DMS 273 (cell line): ENCODE results near the gene MAP7D2.
"Not testable (repeated sequence)": the region's sequence is repeated elsewhere in the genome, so short reads cannot be mapped to it uniquely, and the experiment has no call there.

Experiments used
- DNase-seq: peaks from one replicate; lab custom pipeline; 2025; ENCODE audit not compliant: unreplicated experiment; lab: John Stamatoyannopoulos, UW

MAP7D2 gene

GRCh38 chrX:20116577-20117240 is at the start of gene MAP7D2:
Gene MAP7D2 (minus strand): TSS chrX:20116907. CDS start chrX:20116879, 28 bp downstream.
- peak; percentile 68 for DNase-seq

GRCh38 chrX:20162516-20162915 is 45.8 kb upstream of the MAP7D2 start:
- not testable (repeated sequence) for DNase-seq

GRCh38 chrX:20159797-20160385 is 43.2 kb upstream of the MAP7D2 start:
- no peak for DNase-seq

- no peak for DNase-seq
Observed at GRCh38 chrX:20151689-20152088, 35.0 kb upstream of the MAP7D2 start.

GRCh38 chrX:20149326-20149725 is 32.6 kb upstream of the MAP7D2 start:
- no peak for DNase-seq

GRCh38 chrX:20147561-20147960 is 30.9 kb upstream of the MAP7D2 start:
- DNase-seq: no peak

GRCh38 chrX:20144491-20144890 is 27.8 kb upstream of the MAP7D2 start:
- DNase-seq: peak; percentile 20

GRCh38 chrX:20143561-20143960 is 26.9 kb upstream of the MAP7D2 start:
- DNase-seq: peak; percentile 43

- no peak for DNase-seq
Observed at GRCh38 chrX:20143111-20143510, 26.4 kb upstream of the MAP7D2 start.

- peak; percentile 100 for DNase-seq
Observed at GRCh38 chrX:20141281-20142220, 24.8 kb upstream of the MAP7D2 start, which contains the start of gene EIF1AX. Gene EIF1AX (minus strand): TSS chrX:20141838. CDS start chrX:20141640, 198 bp downstream.

GRCh38 chrX:20140420-20140819 is 23.7 kb upstream of the MAP7D2 start:
- DNase-seq: peak; percentile 59

- no peak for DNase-seq
Observed at GRCh38 chrX:20139966-20140365, 23.3 kb upstream of the MAP7D2 start.

GRCh38 chrX:20135944-20136343 is 19.2 kb upstream of the MAP7D2 start:
- DNase-seq: no peak

- no peak for DNase-seq
Observed at GRCh38 chrX:20132666-20133065, 16.0 kb upstream of the MAP7D2 start.

- no peak for DNase-seq
Observed at GRCh38 chrX:20130357-20130756, 13.7 kb upstream of the MAP7D2 start.

- no peak for DNase-seq
Observed at GRCh38 chrX:20129547-20129946, 12.8 kb upstream of the MAP7D2 start.

GRCh38 chrX:20128670-20129069 is 12.0 kb upstream of the MAP7D2 start:
- peak; percentile 23 for DNase-seq

GRCh38 chrX:20127440-20127839 is 10.7 kb upstream of the MAP7D2 start:
- peak; percentile 21 for DNase-seq

- not testable (repeated sequence) for DNase-seq
Observed at GRCh38 chrX:20126833-20127232, 10.1 kb upstream of the MAP7D2 start.

GRCh38 chrX:20124964-20125363 is 8.3 kb upstream of the MAP7D2 start:
- DNase-seq: no peak

- peak; percentile 44 for DNase-seq
Observed at GRCh38 chrX:20118065-20118824, 1.5 kb upstream of the MAP7D2 start.
